Neural crest cell (in vitro differentiated cells): ENCODE results near the gene DNPH1. TPM values are rescaled to one million over a fixed set of nuclear protein-coding genes. Genes with fewer than 3 reads are reported as not detected.
A peak's percentile ranks its signal among the peaks of the same experiment; 100 is the strongest.

Experiments used
- DNase-seq: peaks from one replicate; pipeline ENCODE4 v3.0.0; 2021; ENCODE audit warnings: low read depth, mixed read lengths, low spot score
- H3K27ac Mint-ChIP-seq: one replicate; pipeline ENCODE4 v1.8.0; 2021; ENCODE audit warnings: mild to moderate bottlenecking, mixed read lengths; ENCODE audit not compliant: unreplicated experiment
- H3K27me3 Mint-ChIP-seq: 2 replicates; pipeline ENCODE4 v1.8.0; 2021; ENCODE audit warnings: low read depth, mild to moderate bottlenecking, mixed read lengths
- H3K36me3 Mint-ChIP-seq: 2 replicates; pipeline ENCODE4 v1.8.0; 2021; ENCODE audit warnings: low read depth, mild to moderate bottlenecking, mixed read lengths
- H3K4me1 Mint-ChIP-seq: 2 replicates; pipeline ENCODE4 v1.8.0; 2021; ENCODE audit warnings: mixed read lengths
- H3K4me3 Mint-ChIP-seq: one replicate; pipeline ENCODE4 v1.8.0; 2021; ENCODE audit warnings: mild to moderate bottlenecking, mixed read lengths
- H3K9me3 Mint-ChIP-seq: 2 replicates; pipeline ENCODE4 v1.8.0; 2021; ENCODE audit warnings: mixed read lengths
- CTCF ChIP-seq: fragments of 200-600 bp; sonication (generic); conservative IDR thresholded peaks from 2 replicates; pipeline ENCODE4 v1.5.0; 2021; ENCODE audit warnings: antibody characterized with exemption, mild to moderate bottlenecking
- total RNA-seq: library from RNA; stranded (reverse); gene quantifications from 2 replicates; pipeline ENCODE4 v1.2.1, GENCODE V29; 2021

Gene DNPH1
- total RNA-seq, 1 donor from 2014 or later, result 50.3 TPM

GRCh38 chr6:43246301-43247113 lies 17.2 kb upstream of the DNPH1 start:
- peak; percentile 69 for DNase-seq
- Mint-ChIP-seq H3K27ac (peak overlapping the region; percentile 36), H3K4me1 (peaks cover 30% of the 10 kb centered on the region)

GRCh38 chr6:43243664-43244321 lies 14.5 kb upstream of the DNPH1 start:
- no peak for DNase-seq
- Mint-ChIP-seq H3K27me3 (peaks cover 11% of the 10 kb centered on the region), H3K27ac (no peak overlapping the region), H3K4me3 (no peak overlapping the region), H3K36me3 (peaks cover 4% of the 10 kb centered on the region), H3K4me1 (peaks cover 21% of the 10 kb centered on the region), H3K9me3 (peaks cover 3% of the 10 kb centered on the region)
- TF ChIP-seq CTCF, result no peak

More at GRCh38 chr6:43246301-43247113, 17.2 kb upstream of the DNPH1 start:
- no peak for TF ChIP-seq CTCF
- peaks cover 21% of the 10 kb centered on the region for H3K27me3 Mint-ChIP-seq
- H3K4me3 Mint-ChIP-seq, result no peak overlapping the region
- no peaks in the 10 kb centered on the region for H3K9me3 Mint-ChIP-seq
- H3K36me3 Mint-ChIP-seq, result no peaks in the 10 kb centered on the region

- TF ChIP-seq CTCF, result no peak
- DNase-seq, result peak; percentile 51
- peaks cover 20% of the 10 kb centered on the region for H3K4me1 Mint-ChIP-seq
- peaks cover 17% of the 10 kb centered on the region for H3K27me3 Mint-ChIP-seq
- H3K36me3 Mint-ChIP-seq, result peaks cover 4% of the 10 kb centered on the region
- H3K4me3 Mint-ChIP-seq, result peak within 1 kb of the TSS; percentile 35
- peaks cover 3% of the 10 kb centered on the region for H3K9me3 Mint-ChIP-seq
- no peak within 1 kb of the TSS for H3K27ac Mint-ChIP-seq
Observed at GRCh38 chr6:43242908-43243663, 13.8 kb upstream of the DNPH1 start, which contains the start of gene TTBK1. Gene TTBK1 (plus strand): TSS chr6:43243481. CDS start chr6:43246661, 3,180 bp downstream.

- H3K4me1 Mint-ChIP-seq, result peaks cover 5% of the 10 kb centered on the region
- TF ChIP-seq CTCF, result no peak
- peaks cover 3% of the 10 kb centered on the region for H3K9me3 Mint-ChIP-seq
- H3K36me3 Mint-ChIP-seq, result peaks cover 4% of the 10 kb centered on the region
- no peak overlapping the region for H3K4me3 Mint-ChIP-seq
- no peak overlapping the region for H3K27ac Mint-ChIP-seq
- no peak for DNase-seq
- H3K27me3 Mint-ChIP-seq, result peaks cover 22% of the 10 kb centered on the region
Observed at GRCh38 chr6:43241446-43241845, 12.2 kb upstream of the DNPH1 start.

GRCh38 chr6:43240950-43241349 lies 11.7 kb upstream of the DNPH1 start:
- no peak for DNase-seq
- H3K27ac Mint-ChIP-seq, result no peak overlapping the region
- no peaks in the 10 kb centered on the region for H3K4me1 Mint-ChIP-seq
- H3K27me3 Mint-ChIP-seq, result peaks cover 26% of the 10 kb centered on the region
- H3K36me3 Mint-ChIP-seq, result peaks cover 4% of the 10 kb centered on the region
- peak overlapping the region; percentile 0 for H3K4me3 Mint-ChIP-seq
- no peak for TF ChIP-seq CTCF
- peaks cover 3% of the 10 kb centered on the region for H3K9me3 Mint-ChIP-seq
